ES-I3 (cell line): ENCODE data around the gene CPXM2.

ENCODE experiments used
- H3K36me3 ChIP-seq: 2 replicates; pipeline ENCODE4 v1.6.1; 2013; ENCODE audit warnings: mild to moderate bottlenecking, low read length, control low read depth, moderate library complexity; ENCODE audit not compliant: insufficient read depth
- H3K4me1 ChIP-seq: 2 replicates; pipeline ENCODE4 v1.6.1; 2013; ENCODE audit warnings: mild to moderate bottlenecking, control low read depth, low read length; ENCODE audit not compliant: insufficient read depth
- H3K9ac ChIP-seq: 2 replicates; pipeline ENCODE4 v1.6.1; 2013; ENCODE audit warnings: low read depth, mild to moderate bottlenecking, low read length, moderate library complexity
- H3K9me3 ChIP-seq: 2 replicates; pipeline ENCODE4 v1.6.1; 2013; ENCODE audit warnings: mild to moderate bottlenecking, low read length, moderate library complexity; ENCODE audit not compliant: control insufficient read depth, insufficient read depth

CPXM2 gene

GRCh38 chr10:123858907-123859652, 32.5 kb downstream of the CPXM2 start:
- Histone ChIP-seq H3K9ac (no peak overlapping the region), H3K9me3 (no peaks in the 10 kb centered on the region), H3K36me3 (no peaks in the 10 kb centered on the region), H3K4me1 (peaks cover 4% of the 10 kb centered on the region; the same call in 1 of the 2 replicates)

GRCh38 chr10:123858077-123858681, 33.4 kb downstream of the CPXM2 start:
- H3K9ac ChIP-seq, result no peak overlapping the region
- H3K36me3 ChIP-seq, result no peaks in the 10 kb centered on the region

GRCh38 chr10:123857616-123858015, 34.0 kb downstream of the CPXM2 start:
- Histone ChIP-seq H3K9ac (no peak overlapping the region), H3K9me3 (no peaks in the 10 kb centered on the region), H3K36me3 (no peaks in the 10 kb centered on the region), H3K4me1 (peaks cover 4% of the 10 kb centered on the region; the same call in 1 of the 2 replicates)

More at GRCh38 chr10:123858077-123858681, 33.4 kb downstream of the CPXM2 start:
- Histone ChIP-seq H3K9me3 (no peaks in the 10 kb centered on the region), H3K4me1 (peaks cover 4% of the 10 kb centered on the region; the same call in 1 of the 2 replicates)

GRCh38 chr10:123855008-123855684, 36.5 kb downstream of the CPXM2 start:
- no peak overlapping the region for H3K9ac ChIP-seq
- peaks cover 4% of the 10 kb centered on the region; the same call in 1 of the 2 replicates for H3K4me1 ChIP-seq
- H3K9me3 ChIP-seq, result no peaks in the 10 kb centered on the region
- H3K36me3 ChIP-seq, result no peaks in the 10 kb centered on the region

GRCh38 chr10:123854498-123854897, 37.1 kb downstream of the CPXM2 start:
- H3K9ac ChIP-seq, result no peak overlapping the region
- H3K9me3 ChIP-seq, result no peaks in the 10 kb centered on the region
- peaks cover 4% of the 10 kb centered on the region; the same call in 1 of the 2 replicates for H3K4me1 ChIP-seq
- H3K36me3 ChIP-seq, result no peaks in the 10 kb centered on the region

GRCh38 chr10:123854003-123854402, 37.6 kb downstream of the CPXM2 start:
- H3K9me3 ChIP-seq, result no peaks in the 10 kb centered on the region
- no peaks in the 10 kb centered on the region for H3K36me3 ChIP-seq
- no peak overlapping the region for H3K9ac ChIP-seq
- peaks cover 4% of the 10 kb centered on the region; the same call in 1 of the 2 replicates for H3K4me1 ChIP-seq

- Histone ChIP-seq H3K36me3 (no peaks in the 10 kb centered on the region), H3K9ac (no peak overlapping the region), H3K9me3 (no peaks in the 10 kb centered on the region), H3K4me1 (no peaks in the 10 kb centered on the region)
These were observed 39.1 kb downstream of the CPXM2 start for GRCh38 chr10:123852411-123852951.

GRCh38 chr10:123848564-123849457, 42.8 kb downstream of the CPXM2 start:
- Histone ChIP-seq H3K36me3 (no peaks in the 10 kb centered on the region), H3K9me3 (no peaks in the 10 kb centered on the region; the same call in 1 of the 2 replicates), H3K9ac (no peak overlapping the region), H3K4me1 (no peaks in the 10 kb centered on the region)

GRCh38 chr10:123847686-123848432, 43.7 kb downstream of the CPXM2 start:
- Histone ChIP-seq H3K4me1 (no peaks in the 10 kb centered on the region), H3K9me3 (no peaks in the 10 kb centered on the region; the same call in 1 of the 2 replicates), H3K9ac (no peak overlapping the region), H3K36me3 (no peaks in the 10 kb centered on the region)

- Histone ChIP-seq H3K4me1 (peaks cover 12% of the 10 kb centered on the region), H3K36me3 (no peaks in the 10 kb centered on the region), H3K9me3 (no peaks in the 10 kb centered on the region; the same call in 1 of the 2 replicates), H3K9ac (no peak overlapping the region)
These were observed 47.8 kb downstream of the CPXM2 start for GRCh38 chr10:123843835-123844234.

GRCh38 chr10:123842692-123843385, 48.8 kb downstream of the CPXM2 start:
- no peak overlapping the region for H3K9ac ChIP-seq
- H3K36me3 ChIP-seq, result no peaks in the 10 kb centered on the region
- H3K9me3 ChIP-seq, result no peaks in the 10 kb centered on the region; the same call in 1 of the 2 replicates
- H3K4me1 ChIP-seq, result peaks cover 12% of the 10 kb centered on the region

- Histone ChIP-seq H3K4me1 (peaks cover 12% of the 10 kb centered on the region), H3K9ac (no peak overlapping the region), H3K36me3 (no peaks in the 10 kb centered on the region), H3K9me3 (no peaks in the 10 kb centered on the region; the same call in 1 of the 2 replicates)
These were observed 50.0 kb downstream of the CPXM2 start for GRCh38 chr10:123841560-123841959.
